Right renal pelvis (tissue), 4 donors: ENCODE results near the gene LRRC26. TPM values are rescaled to one million over a fixed set of nuclear protein-coding genes. Genes with fewer than 3 reads are reported as not detected.

Experiments used
- DNase-seq, 4 donors: peaks; one replicate each; pipeline ENCODE4 v3.0.0-alpha.2; 2013; ENCODE audit warnings: low read depth in 4 of 4, low spot score in 3 of 4, missing footprints in 1 of 4
- polyA plus RNA-seq, 4 donors: library from polyadenylated mRNA; unstranded; fragments of 120-200 nt; gene quantifications; one replicate each; pipeline ENCODE4 v1.2.1, GENCODE V29; 2013; ENCODE audit not compliant: insufficient read length in 4 of 4

Gene LRRC26
- polyA plus RNA-seq, 4 donors: 0.16 TPM; not detected in 3

DNA sequence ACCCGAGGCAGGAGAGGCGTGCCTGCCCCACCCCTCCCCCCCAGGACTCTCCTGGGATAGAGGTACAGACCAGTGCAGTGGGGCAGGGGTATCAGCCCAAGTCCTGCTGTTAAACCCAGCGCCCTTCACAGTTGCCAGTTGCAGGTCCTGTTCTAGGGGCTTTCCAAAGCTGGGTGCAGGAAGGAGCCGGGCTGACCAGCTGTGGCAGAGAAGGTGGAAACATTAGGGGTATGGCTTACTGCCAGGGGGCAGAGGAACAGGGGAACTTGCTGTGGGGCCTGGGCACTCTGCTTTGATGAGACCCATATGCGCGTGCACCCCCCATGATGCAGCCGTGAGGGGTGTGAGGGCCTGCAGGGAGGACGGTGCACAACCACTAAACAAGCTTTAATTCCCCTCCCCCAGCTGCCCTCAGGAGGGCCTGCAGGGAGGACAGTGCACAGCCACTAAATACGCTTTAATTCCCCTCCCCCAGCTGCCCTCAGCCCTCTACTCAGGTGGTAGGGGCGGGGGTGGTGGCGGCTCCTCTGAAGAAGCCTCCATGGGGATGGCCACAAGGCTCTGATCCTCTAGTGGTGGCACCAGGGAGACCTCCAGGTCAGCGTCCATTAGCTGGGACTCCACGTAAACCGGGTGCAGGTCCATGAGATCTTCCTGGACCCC lies 766 bp upstream of the LRRC26 start:
- no peak for DNase-seq

DNA sequence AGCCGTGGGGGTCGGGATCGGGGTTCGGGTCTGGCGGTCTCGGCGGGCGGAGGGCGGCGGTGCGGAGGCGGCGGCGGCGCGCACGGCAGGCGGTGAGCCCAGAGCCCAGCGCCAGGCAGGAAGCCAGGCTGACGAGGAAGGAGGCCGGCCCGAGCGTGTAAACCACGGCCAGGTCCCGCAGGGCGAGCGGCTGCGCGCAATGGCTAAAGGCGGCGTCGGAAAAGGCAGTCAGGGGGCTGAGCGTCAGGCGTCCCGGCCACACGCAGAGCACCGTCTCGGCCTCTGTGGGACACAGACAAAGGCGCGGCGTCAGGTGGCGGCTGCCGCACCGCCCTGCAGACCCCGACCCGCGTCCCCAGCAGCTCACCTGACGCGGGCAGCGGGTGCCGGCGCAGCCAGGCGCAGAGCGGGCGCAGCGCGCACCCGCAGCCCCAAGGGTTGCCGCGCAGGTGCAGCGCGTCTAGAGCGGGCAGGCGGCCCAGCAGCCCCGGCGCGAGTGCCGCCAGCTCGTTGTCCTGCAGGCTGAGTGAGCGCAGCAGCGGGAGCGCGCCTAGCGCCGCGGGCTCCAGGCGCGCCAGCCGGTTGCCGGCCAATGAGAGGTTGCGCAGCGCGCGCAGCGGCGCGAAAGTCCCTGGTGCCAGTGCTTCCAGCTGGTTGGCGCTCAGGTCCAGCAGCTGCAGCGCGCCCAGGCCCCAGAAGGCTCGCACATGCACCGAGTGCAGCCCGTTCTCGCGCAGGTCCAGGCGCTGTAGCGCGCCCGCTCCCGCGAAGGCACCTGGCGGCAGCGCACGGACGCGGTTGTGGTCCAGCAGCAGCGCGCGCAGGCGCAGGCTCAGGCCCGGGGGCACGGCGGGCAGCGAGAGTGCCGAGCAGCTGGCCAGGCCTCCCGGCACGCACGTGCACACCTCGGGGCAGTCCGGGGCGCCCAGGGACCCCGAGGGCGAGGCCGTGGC lies 671 bp downstream of the LRRC26 start:
- DNase-seq: peak in 2 of 4 donors; percentile 16 to 49

DNA sequence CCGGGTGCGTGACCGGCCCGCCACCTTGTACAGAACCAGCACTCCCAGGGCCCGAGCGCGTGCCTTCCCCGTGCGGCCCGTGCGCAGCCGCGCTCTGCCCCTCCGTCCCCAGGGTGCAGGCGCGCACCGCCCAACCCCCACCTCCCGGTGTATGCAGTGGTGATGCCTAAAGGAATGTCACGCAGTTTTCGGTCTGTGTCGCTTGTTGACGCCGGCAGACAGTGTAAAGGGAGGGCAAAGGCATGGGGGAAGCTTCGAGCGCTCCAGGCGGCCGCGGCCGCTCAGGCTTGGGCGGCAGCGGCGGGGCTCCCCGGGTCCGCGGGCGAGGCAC lies 1.3 kb downstream of the LRRC26 start:
- no peak for DNase-seq

DNA sequence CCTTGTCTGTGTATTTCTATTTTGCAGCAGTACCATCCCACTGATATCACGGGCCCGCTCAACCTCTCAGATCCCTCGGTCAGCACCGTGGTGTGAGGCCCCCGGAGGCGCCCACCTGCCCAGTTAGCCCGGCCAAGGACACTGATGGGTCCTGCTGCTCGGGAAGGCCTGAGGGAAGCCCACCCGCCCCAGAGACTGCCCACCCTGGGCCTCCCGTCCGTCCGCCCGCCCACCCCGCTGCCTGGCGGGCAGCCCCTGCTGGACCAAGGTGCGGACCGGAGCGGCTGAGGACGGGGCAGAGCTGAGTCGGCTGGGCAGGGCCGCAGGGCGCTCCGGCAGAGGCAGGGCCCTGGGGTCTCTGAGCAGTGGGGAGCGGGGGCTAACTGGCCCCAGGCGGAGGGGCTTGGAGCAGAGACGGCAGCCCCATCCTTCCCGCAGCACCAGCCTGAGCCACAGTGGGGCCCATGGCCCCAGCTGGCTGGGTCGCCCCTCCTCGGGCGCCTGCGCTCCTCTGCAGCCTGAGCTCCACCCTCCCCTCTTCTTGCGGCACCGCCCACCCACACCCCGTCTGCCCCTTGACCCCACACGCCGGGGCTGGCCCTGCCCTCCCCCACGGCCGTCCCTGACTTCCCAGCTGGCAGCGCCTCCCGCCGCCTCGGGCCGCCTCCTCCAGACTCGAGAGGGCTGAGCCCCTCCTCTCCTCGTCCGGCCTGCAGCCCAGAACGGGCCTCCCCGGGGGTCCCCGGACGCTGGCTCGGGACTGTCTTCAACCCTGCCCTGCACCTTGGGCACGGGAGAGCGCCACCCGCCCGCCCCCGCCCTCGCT lies 1.9 kb downstream of the LRRC26 start:
- no peak for DNase-seq

DNA sequence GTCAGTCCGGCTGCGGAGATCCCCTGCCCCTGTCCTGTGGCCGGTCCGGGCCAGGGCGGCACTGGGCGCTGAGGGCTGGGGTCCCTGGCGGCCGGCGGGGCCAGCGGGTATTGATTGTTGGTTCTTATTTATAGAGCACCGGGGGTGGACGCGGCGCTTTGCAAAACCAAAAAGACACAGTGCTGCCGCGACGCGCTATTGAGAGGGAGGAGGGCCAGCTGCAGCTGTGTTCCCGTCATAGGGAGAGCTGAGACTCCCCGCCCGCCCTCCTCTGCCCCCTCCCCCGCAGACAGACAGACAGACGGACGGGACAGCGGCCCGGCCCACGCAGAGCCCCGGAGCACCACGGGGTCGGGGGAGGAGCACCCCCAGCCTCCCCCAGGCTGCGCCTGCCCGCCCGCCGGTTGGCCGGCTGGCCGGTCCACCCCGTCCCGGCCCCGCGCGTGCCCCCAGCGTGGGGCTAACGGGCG lies 2.5 kb downstream of the LRRC26 start:
- no peak for DNase-seq

DNA sequence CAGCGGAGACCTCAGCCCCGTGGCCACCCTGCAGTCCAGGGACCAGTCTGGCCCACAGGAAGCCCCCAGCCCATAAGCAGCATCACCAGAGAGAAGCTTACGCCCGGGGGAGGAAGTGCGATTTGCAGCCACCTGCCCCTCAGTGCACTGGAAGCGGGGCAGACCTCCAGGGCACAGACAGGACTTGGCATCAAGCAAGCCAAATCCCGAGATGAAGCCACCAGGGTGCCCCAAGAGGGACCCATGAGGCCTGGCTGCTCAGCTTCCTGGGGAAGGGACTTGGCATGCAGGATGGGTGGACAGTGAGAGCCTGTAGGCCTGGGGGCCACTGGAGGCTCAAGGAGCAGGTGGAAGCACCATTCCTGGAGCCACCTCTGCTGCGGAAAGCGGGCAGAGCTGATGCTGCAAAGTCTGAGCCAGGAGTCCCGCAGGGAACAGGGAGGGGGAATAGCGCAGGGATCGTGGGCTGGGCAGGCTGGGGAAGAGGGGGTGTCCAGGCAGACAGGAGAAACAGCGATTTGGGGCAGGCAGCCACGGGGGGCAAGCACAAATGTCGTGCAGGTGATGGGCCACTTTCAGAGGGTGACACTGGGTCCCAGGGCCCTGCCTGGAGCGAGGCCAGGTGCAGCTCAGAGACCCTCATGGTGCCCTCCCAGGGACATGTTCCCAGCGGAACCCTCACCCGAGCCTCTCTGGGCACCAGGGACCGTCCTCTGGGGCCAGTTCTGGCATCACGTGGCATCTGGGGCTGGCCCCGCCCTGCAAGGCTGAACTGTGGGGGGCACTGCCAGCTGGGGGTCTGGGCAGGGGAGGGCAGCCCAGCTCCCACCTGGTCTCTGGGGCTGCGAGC lies 3.2 kb downstream of the LRRC26 start:
- no peak for DNase-seq

DNA sequence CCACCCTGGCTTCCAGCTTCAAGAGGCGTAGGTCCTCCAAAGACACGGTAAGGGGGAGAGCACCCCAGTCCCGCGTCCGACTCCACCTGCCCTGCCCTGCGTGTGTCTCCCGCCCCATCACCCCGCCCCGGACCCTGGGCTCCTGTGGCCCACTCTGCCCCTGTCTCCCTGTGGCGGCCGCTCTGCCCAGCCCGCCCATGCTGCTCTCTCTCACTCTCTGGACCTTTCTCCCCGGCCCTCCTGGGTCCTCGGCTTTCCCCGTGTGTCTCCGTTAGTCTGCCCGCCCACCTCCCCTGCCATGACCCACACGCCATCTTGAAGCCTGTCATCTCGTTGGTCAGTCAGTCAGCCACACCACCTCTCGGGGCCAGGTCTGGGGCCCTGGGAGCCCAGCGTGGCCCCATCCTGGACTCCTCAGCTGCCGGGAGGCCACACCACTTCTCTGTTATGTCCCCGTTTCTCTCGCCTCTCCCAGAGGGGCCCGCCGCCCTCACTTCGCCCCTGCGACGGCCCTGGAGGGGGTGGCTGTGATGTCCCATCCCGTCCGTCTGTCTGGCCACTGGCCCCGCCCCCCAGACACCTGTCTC lies 4.5 kb downstream of the LRRC26 start:
- no peak for DNase-seq

DNA sequence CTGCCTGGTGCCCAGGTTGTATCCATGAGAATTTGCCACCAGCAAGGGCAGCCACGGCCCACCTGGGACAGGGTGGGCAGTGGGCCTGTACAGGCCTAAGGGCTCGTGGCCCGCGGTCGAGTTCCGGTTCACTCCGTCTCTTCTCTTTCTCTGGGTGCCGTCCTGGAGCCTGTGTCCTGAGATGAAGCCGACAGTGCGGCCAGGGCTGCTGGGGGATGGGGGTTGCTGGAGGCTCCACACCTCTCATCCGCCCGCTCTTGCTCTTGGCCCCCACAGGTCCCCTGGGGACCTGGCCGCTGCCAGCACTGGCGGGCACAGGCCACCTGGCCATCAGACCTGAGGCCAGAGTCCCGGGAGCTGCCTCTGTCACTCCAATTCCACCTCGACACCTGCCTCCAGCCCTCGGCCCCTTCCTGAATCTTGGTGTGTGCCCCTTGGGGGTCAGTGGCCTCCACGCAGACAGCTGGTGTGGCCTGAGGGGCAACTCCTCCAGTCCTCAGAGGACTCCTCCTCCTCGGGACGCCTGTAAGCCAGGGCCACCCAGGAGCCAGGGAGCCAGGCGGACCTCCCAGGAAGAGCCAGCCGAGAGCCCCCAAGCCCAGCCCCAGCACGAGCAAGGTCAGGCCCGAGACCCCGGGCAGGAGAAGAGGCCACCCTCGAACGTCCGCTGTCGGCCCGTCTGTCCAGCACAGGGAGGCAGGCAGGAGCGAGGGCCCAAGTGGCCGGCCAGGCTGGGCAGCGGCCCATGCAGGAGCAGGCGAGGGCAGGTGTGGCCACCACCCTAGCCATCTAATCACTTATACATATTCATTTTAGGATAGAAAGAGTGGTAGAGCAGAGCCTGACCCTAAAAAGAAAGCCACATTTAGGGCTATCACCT lies 5.2 kb downstream of the LRRC26 start:
- no peak for DNase-seq

DNA sequence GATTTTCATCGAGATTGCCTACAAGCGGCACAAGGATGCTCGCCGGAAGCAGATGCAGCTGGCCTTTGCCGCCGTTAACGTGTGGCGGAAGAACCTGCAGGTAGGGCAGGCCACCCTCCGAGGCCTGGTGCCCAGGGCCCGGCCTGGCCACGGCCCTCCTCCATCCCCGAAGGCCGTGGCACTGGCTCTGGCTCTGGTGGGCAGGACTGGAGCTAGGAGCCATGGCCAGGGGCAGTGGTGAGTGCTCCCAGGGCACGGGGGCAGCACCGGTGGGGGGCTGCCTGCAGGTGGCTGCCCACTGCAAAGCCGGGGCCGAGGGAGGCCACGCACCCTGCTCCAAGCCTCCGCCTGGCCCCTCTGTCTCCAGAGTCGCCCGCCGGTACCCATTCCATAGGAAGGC lies 6.0 kb downstream of the LRRC26 start:
- no peak for DNase-seq

DNA sequence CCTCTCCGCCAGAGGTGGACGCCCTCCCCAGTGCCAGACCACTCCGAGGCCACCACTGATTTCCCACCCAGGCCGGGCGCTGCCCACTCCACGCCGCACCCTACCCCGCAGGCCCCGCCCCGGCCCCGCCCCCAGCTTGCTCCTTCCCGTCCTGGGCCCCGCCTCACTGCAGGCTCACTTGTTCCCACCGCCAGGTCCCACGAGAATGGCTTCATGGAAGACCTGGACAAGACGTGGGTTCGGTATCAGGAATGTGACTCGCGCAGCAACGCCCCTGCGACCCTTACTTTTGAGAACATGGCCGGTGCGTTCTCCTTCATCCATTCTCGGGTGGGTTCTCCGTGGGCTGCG lies 6.5 kb downstream of the LRRC26 start:
- no peak for DNase-seq

DNA sequence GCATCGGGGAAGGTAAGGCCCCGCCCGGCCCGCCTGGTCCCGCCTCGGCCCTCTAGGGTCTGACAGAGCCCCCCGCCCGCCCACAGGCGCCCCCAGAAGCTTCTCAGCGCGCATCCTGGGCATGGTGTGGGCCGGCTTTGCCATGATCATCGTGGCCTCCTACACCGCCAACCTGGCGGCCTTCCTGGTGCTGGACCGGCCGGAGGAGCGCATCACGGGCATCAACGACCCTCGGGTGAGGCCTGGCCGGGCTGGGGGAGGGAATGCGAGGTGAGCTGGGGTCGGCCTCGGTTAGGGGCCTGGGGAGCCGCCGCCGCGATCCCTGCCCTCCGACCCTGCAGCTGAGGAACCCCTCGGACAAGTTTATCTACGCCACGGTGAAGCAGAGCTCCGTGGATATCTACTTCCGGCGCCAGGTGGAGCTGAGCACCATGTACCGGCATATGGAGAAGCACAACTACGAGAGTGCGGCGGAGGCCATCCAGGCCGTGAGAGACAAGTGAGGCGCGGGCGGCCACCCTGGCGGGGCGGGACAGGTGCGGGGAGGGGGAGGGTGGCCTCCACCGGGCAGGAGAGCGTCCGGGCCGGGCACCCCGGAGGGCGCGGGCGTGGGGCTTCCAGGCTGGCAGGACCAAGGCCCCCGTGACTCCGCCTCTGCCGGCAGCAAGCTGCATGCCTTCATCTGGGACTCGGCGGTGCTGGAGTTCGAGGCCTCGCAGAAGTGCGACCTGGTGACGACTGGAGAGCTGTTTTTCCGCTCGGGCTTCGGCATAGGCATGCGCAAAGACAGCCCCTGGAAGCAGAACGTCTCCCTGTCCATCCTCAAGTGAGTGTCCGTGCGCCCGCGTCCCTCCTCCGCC lies 7.1 kb downstream of the LRRC26 start:
- DNase-seq: no peak

DNA sequence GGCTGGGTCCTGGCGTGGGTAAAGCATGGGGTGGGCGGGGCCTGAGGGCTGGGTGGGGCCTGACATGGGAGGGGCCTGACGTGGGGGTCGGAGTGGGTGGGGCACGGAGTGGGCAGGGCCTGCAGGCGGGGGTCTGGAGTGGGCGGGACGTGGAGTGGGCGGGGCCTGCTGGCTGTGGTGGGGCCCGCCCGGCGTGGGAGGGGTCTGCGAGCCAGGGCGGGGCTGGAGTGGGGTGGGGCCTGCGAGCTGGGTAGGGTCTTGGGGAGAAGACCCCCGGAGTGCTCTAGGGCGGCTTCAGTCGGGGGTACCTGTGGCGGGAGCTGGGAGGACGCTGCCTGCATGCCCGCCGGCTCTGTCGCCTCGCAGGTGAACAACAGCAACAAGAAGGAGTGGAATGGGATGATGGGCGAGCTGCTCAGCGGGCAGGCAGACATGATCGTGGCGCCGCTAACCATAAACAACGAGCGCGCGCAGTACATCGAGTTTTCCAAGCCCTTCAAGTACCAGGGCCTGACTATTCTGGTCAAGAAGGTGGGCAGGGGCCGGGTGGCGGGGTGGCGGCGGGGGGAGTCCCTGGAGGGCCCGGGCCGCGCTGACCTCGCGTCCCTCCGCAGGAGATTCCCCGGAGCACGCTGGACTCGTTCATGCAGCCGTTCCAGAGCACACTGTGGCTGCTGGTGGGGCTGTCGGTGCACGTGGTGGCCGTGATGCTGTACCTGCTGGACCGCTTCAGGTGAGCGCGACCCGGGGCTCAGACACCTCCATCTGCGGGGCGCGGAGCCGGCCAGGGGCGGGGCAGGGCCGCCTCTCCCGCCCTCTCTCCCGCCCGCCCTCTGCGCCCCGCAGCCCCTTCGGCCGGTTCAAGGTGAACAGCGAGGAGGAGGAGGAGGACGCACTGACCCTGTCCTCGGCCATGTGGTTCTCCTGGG lies 8.0 kb downstream of the LRRC26 start:
- no peak for DNase-seq

DNA sequence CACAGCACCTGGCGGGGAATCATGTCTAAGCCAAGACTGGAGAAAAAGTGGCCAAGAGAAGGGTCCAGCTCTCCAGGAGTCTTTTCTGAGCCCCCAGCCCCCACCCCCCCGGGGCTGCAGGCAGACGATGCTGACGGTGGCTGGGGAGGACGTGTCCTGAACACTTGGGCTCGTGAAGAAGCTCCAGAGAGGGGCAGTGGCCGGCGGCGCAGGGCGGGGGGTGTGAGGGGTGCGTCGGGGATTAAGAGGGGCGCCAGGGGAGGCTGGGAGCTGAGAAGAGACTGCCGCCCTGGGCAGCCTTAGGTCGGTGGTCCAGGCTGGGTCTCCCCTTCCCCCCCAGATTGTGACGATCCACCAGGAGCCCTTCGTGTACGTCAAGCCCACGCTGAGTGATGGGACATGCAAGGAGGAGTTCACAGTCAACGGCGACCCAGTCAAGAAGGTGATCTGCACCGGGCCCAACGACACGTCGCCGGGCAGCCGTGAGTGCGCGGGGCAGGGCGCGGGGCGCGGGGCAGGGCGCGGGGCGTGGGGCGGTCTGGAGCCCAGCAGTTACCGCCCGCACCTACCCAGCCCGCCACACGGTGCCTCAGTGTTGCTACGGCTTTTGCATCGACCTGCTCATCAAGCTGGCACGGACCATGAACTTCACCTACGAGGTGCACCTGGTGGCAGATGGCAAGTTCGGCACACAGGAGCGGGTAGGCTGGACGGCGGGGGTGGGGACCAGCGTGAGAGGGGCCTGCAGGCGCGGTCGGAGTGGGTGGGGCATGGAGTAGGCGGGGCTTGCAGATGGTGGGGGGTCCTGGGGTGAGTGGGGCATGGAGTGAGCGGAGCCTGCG lies 8.9 kb downstream of the LRRC26 start:
- no peak for DNase-seq

DNA sequence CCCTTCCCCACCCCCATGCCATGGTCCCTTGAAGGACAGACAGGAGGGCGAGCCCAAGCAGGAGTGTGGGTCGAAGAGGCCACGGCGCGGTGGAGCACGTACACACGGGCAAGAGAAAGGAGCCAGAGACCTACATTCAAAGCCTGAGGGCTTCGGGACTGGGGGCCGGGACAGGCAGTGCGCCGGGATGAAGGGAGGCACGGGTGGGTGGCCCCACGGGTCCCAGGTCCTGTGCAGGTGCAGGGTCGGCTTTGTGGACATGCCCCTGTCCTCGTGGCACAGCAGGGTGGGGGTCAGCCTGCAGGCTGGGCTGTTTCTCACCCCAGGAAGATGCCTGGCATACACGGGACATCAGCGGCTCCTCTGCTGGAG lies 9.8 kb downstream of the LRRC26 start:
- no peak for DNase-seq

DNA sequence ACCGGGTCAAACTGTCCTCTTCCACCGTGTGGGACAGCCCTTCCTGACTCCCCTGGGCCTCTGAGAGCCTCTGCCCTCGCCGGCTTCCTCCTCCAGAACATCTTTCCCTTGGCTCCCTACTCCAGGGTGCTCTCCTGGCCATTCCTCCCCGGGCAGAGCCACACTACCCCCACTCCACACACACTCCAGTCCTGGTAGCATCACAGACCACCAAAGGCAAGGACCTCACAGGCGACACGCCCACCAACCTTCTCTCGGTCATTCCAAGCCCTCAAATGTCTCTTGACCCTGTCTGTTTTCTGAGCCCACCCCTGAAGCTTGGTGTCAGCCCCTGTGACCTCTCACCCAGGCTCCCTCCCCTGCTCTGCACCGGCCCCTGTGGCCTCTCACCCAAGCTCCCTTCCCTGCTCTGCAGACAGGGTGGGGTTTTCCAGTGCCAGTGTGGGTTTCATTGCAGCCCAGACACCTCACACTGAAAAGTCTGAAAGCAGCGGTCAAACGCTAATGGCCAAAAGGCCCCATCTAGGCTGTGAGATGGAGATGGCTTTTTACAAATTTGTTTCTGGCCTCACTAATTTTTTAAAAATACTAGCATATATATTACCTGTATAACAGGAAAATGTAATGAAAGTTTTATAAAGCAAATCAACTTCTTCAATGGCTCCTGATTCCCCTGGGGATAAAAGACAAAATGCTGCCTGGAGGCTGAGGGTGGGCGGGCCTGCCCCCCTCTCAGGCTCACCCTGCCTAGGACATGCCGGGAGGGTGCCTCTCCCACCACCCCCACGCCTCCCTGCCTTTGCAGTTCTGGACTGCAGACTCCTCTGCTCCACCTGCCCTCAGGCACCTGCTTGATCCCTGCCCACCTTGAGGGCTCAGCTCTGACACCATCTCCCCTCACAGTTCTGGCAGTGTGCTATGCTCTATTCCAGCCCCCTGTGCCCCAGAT lies 10.5 kb downstream of the LRRC26 start:
- DNase-seq: no peak
